ENCODE data around the gene PRKAR1B. TPM values are rescaled to one million over a fixed set of nuclear protein-coding genes. Genes with fewer than 3 reads are reported as not detected.

The PRKAR1B gene
- total RNA-seq, 2 donors from 2014 or later = 2.0 to 3.4 TPM

- no peaks in the 10 kb centered on the region for H3K4me1 ChIP-seq
- no peaks in the 10 kb centered on the region for H3K36me3 ChIP-seq (replicated peaks in 1 of 2; ENCODE audit: insufficient read depth in 1 of 2, low read depth in 2 of 2)
- H3K4me3 ChIP-seq = no peak overlapping the region
- H3K9me3 ChIP-seq = no peaks in the 10 kb centered on the region
- DNase-seq (no peak), ATAC-seq (no peak)
- 91 to 92% methylated on average over 9 to 12 of the region's 12 CpGs for WGBS, 2 donors
- no peak for TF ChIP-seq POLR2A (IDR thresholded peaks at IDR 0.05)
- no peak for TF ChIP-seq CTCF (IDR thresholded peaks at IDR 0.05)
- H3K27ac ChIP-seq = no peak overlapping the region
- H3K27me3 ChIP-seq = no peaks in the 10 kb centered on the region
- intact Hi-C loops (cut with DNase I) = no loop called here
These were observed 93.6 kb downstream of the PRKAR1B start for GRCh38 chr7:633381-634018.

GRCh38 chr7:632831-633210 lies 94.3 kb downstream of the PRKAR1B start:
- no peaks in the 10 kb centered on the region for H3K9me3 ChIP-seq
- no peaks in the 10 kb centered on the region for H3K27me3 ChIP-seq
- H3K27ac ChIP-seq = no peak overlapping the region
- WGBS, 2 donors = 90 to 97% methylated on average over 20 to 23 of the region's 23 CpGs
- H3K4me3 ChIP-seq = no peak overlapping the region
- no peaks in the 10 kb centered on the region for H3K4me1 ChIP-seq
- DNase-seq = no peak
- no peaks in the 10 kb centered on the region for H3K36me3 ChIP-seq (replicated peaks in 1 of 2; ENCODE audit: insufficient read depth in 1 of 2, low read depth in 2 of 2)
- ATAC-seq = no peak
- TF ChIP-seq CTCF (IDR thresholded peaks at IDR 0.05) (no peak), POLR2A (IDR thresholded peaks at IDR 0.05) (no peak)
- intact Hi-C loops (cut with DNase I) = no loop called here

- DNase-seq = no peak
- ATAC-seq = no peak
- Histone ChIP-seq H3K36me3 (replicated peaks in 1 of 2; ENCODE audit: insufficient read depth in 1 of 2, low read depth in 2 of 2) (no peaks in the 10 kb centered on the region), H3K27me3 (no peaks in the 10 kb centered on the region), H3K9me3 (no peaks in the 10 kb centered on the region), H3K4me3 (no peak overlapping the region), H3K27ac (no peak overlapping the region), H3K4me1 (no peaks in the 10 kb centered on the region)
- intact Hi-C loops (cut with DNase I) = no loop called here
- 90 to 92% methylated on average over 33 to 37 of the region's 39 CpGs for WGBS, 2 donors
- no peak for TF ChIP-seq CTCF (IDR thresholded peaks at IDR 0.05)
- TF ChIP-seq POLR2A (IDR thresholded peaks at IDR 0.05) = no peak
These were observed 94.9 kb downstream of the PRKAR1B start for GRCh38 chr7:631964-632830.

GRCh38 chr7:631291-631711 lies 95.8 kb downstream of the PRKAR1B start:
- WGBS, 2 donors = 91 to 98% methylated on average over 7 to 17 of the region's 17 CpGs

More at GRCh38 chr7:631291-631711, 95.8 kb downstream of the PRKAR1B start:
- Histone ChIP-seq H3K27me3 (no peaks in the 10 kb centered on the region), H3K9me3 (no peaks in the 10 kb centered on the region), H3K4me1 (no peaks in the 10 kb centered on the region), H3K36me3 (replicated peaks in 1 of 2; ENCODE audit: insufficient read depth in 1 of 2, low read depth in 2 of 2) (no peaks in the 10 kb centered on the region), H3K27ac (no peak overlapping the region), H3K4me3 (no peak overlapping the region)
- ATAC-seq (no peak), DNase-seq (no peak)
- intact Hi-C loops (cut with DNase I) = no loop called here
- no peak for TF ChIP-seq POLR2A (IDR thresholded peaks at IDR 0.05)
- TF ChIP-seq CTCF (IDR thresholded peaks at IDR 0.05) = no peak
